Calu3 (cell line): Measurements from ENCODE around the gene ASB10. TPM values are rescaled to one million over a fixed set of nuclear protein-coding genes. Genes with fewer than 3 reads are reported as not detected.

Experiments
- BruUV-seq: library from RNA; stranded (reverse); fragments of 400-500 nt; replicated peaks from 2 replicates; lab custom pipeline; 2021; lab: Mats Ljungman, UMichigan
- CTCF ChIA-PET: fragments of 300-600 bp; sonication (Branson Sonifier 250); formaldehyde crosslinking; loops from one replicate; lab custom pipeline; 2022; ENCODE audit warnings: antibody characterized with exemption; lab: Charles Lee
- DNase-seq: peaks from one replicate; pipeline ENCODE4 v3.0.0; 2022
- H3K27ac Mint-ChIP-seq: one replicate; pipeline ENCODE4 v1.8.0; 2022; ENCODE audit warnings: mixed read lengths; ENCODE audit not compliant: unreplicated experiment
- H3K27me3 Mint-ChIP-seq: one replicate; pipeline ENCODE4 v1.8.0; 2022; ENCODE audit warnings: mixed read lengths; ENCODE audit not compliant: unreplicated experiment
- H3K36me3 Mint-ChIP-seq: one replicate; pipeline ENCODE4 v1.8.0; 2022; ENCODE audit warnings: mild to moderate bottlenecking, moderate library complexity, mixed read lengths; ENCODE audit not compliant: insufficient read depth, unreplicated experiment
- H3K4me1 Mint-ChIP-seq: one replicate; pipeline ENCODE4 v1.8.0; 2022; ENCODE audit warnings: mild to moderate bottlenecking, low read depth, mixed read lengths; ENCODE audit not compliant: unreplicated experiment
- H3K4me3 Mint-ChIP-seq: one replicate; pipeline ENCODE4 v1.8.0; 2022; ENCODE audit warnings: mild to moderate bottlenecking, low read depth, moderate library complexity, mixed read lengths; ENCODE audit not compliant: unreplicated experiment
- H3K9me3 Mint-ChIP-seq: one replicate; pipeline ENCODE4 v1.8.0; 2022; ENCODE audit warnings: low read depth, mixed read lengths; ENCODE audit not compliant: unreplicated experiment
- CTCF ChIP-seq: fragments of 200-600 bp; IDR thresholded peaks from one replicate; pipeline ENCODE4 v1.8.0; 2022; ENCODE audit warnings: antibody characterized with exemption; ENCODE audit not compliant: unreplicated experiment
- intact Hi-C: fragments of 100-400 bp; cut with micrococcal nuclease; formaldehyde crosslinking; loops from one replicate; pipeline ENCODE4 v1.10.0; 2022; ENCODE audit not compliant: unreplicated experiment
- total RNA-seq: library from RNA; stranded (reverse); gene quantifications from 2 replicates; pipeline ENCODE4 v1.2.3, GENCODE V29; 2022

The ASB10 gene
- total RNA-seq, 1 experiment from 2014 or later, result not detected

GRCh38 chr7:151212626-151213025 lies 25.6 kb upstream of the ASB10 start:
- H3K27ac Mint-ChIP-seq, result no peak overlapping the region
- no peak for TF ChIP-seq CTCF
- DNase-seq, result no peak
- no peaks in the 10 kb centered on the region for H3K27me3 Mint-ChIP-seq
- H3K4me3 Mint-ChIP-seq, result no peak overlapping the region
- peaks cover 16% of the 10 kb centered on the region for H3K36me3 Mint-ChIP-seq
- no peaks in the 10 kb centered on the region for H3K9me3 Mint-ChIP-seq
- intact Hi-C loops, result no loop called here
- no peaks in the 10 kb centered on the region for H3K4me1 Mint-ChIP-seq
- BruUV-seq, result no TSS peak
- CTCF ChIA-PET, result no interaction called here

- H3K4me1 Mint-ChIP-seq, result no peaks in the 10 kb centered on the region
- H3K36me3 Mint-ChIP-seq, result peaks cover 16% of the 10 kb centered on the region
- no peaks in the 10 kb centered on the region for H3K27me3 Mint-ChIP-seq
- BruUV-seq, result no TSS peak
- DNase-seq, result no peak
- intact Hi-C loops, result no loop called here
- no peak overlapping the region for H3K27ac Mint-ChIP-seq
- no peaks in the 10 kb centered on the region for H3K9me3 Mint-ChIP-seq
- TF ChIP-seq CTCF, result no peak
- CTCF ChIA-PET, result no interaction called here
- H3K4me3 Mint-ChIP-seq, result no peak overlapping the region
Measured at GRCh38 chr7:151211155-151211772, 24.2 kb upstream of the ASB10 start.

GRCh38 chr7:151210087-151210854 lies 23.2 kb upstream of the ASB10 start, which contains the start of gene H2BK1:
H2BK1 (minus strand) TSS chr7:151210488; CDS start chr7:151210318, 170 bp downstream.
- CTCF ChIA-PET, result no interaction called here
- H3K36me3 Mint-ChIP-seq, result peaks cover 11% of the 10 kb centered on the region
- intact Hi-C loops, result no loop called here
- H3K4me3 Mint-ChIP-seq, result no peak within 1 kb of the TSS
- H3K9me3 Mint-ChIP-seq, result no peaks in the 10 kb centered on the region
- no peak within 1 kb of the TSS for H3K27ac Mint-ChIP-seq
- no peaks in the 10 kb centered on the region for H3K4me1 Mint-ChIP-seq
- no peak for DNase-seq
- no peaks in the 10 kb centered on the region for H3K27me3 Mint-ChIP-seq
- BruUV-seq, result no TSS peak
- TF ChIP-seq CTCF, result no peak

DNA sequence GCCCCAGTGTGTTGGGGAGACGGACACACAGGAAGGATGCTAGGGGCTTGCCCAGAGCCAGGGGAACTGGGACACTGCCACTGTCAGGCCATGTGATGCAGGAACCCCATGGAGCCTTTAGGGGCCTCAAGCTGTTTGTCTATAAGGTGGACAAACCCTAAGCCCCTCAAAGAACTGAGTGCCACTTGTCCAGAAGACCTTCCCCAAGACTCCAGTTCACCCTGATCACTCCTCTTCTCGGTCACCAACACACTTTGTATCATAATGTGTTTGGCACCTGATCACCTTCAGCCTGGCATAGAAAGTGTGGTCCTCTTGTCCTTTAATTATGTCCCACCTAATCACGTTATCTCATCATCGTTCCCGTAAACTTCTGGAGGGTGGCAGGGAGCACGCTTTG lies 22.5 kb upstream of the ASB10 start:
- Mint-ChIP-seq H3K4me3 (no peak overlapping the region), H3K27ac (no peak overlapping the region), H3K9me3 (no peaks in the 10 kb centered on the region), H3K36me3 (peaks cover 6% of the 10 kb centered on the region), H3K27me3 (no peaks in the 10 kb centered on the region), H3K4me1 (no peaks in the 10 kb centered on the region)
- CTCF ChIA-PET, result interaction anchor here (0.5 kb wide), 1 partner anchor 10 kb away, joined by 3 read pairs; no protein-coding TSS in a partner anchor
- no peak for TF ChIP-seq CTCF
- DNase-seq, result no peak
- BruUV-seq, result no TSS peak
- intact Hi-C loops, result no loop called here
